Ovary (tissue), 3 donors: ENCODE measurements around the gene CNN3.

Experiments
- CTCF ChIP-seq, 3 donors: fragments of 450-650 bp in 2 of 3; fragments of 200-600 bp in 1 of 3; IDR thresholded peaks; one replicate each; pipeline versions ENCODE4 v1.5.1 to v1.8.0; 2016 to 2022; ENCODE audit warnings: antibody characterized with exemption in 3 of 3, mild to moderate bottlenecking in 1 of 3
- EP300 ChIP-seq: sonication (generic); formaldehyde crosslinking; IDR thresholded peaks from one replicate; pipeline ENCODE4 v1.6.1; 2017; ENCODE audit warnings: antibody characterized with exemption
- POLR2A ChIP-seq: fragments of 450-650 bp; IDR thresholded peaks from one replicate; pipeline ENCODE4 v1.6.1; 2017; ENCODE audit warnings: antibody characterized with exemption, mild to moderate bottlenecking, moderate library complexity
- donor health status: DM: no; HTN: no; CAD: no.

DNA sequence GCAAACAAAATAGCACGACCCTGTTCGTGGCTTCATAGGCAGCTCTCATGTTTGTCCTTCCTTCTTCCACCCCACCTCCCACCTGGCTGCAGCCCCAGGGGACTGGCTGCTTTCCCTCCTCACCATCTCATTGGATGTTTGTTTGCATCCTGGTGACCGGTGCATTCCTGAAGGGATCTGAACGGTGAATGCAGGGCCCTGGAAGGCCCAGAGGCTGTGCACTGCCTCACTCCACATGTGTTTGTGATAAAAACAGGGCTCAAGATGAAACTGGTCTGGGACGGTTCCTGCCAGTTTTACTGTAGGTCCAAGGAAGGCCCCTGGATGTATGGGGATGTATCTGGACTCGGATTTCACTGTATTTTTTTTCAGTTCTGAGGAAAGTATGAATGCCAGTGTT, 42.8 kb downstream of the CNN3 start:
- no peak for TF ChIP-seq CTCF (IDR thresholded peaks at IDR 0.05)
- TF ChIP-seq POLR2A = no peak
- TF ChIP-seq EP300 = no peak
